A549 (cell line): ENCODE data around the gene USP25. TPM values are rescaled to one million over a fixed set of nuclear protein-coding genes. Genes with fewer than 3 reads are reported as not detected.

Source experiments
- ATAC-seq, 2 experiments: fragments of 200-7000 bp in 1 of 2; fragments of >200 bp in 1 of 2; cut with Nextera tagmentation in 1 of 2; cut with Tn5 transposase in 1 of 2; 3 replicates each; pipeline versions ENCODE4 v1.8.0 to v1.9.1; 2018 to 2020; ENCODE audit warnings: mild to moderate bottlenecking in 1 of 2, moderate library complexity in 1 of 2
- CTCF ChIA-PET: fragments of 300-600 bp; sonication (Branson Sonifier 250); formaldehyde crosslinking; extraction: SDS; loops from one replicate; lab custom pipeline; 2021; ENCODE audit warnings: antibody characterized with exemption, inconsistent platforms; lab: Yijun Ruan, JAX
- POLR2A ChIA-PET: fragments of 350-600 bp; formaldehyde crosslinking; extraction: SDS; loops from one replicate; lab custom pipeline; 2021; ENCODE audit warnings: antibody characterized with exemption, inconsistent platforms; lab: Yijun Ruan, JAX
- DNase-seq, 2 experiments: peaks; one replicate each; pipeline versions ENCODE4 v3.0.0 to v3.0.0-alpha.2; 2011 to 2016; ENCODE audit warnings: low read depth in 1 of 2, low spot score in 1 of 2
- FAIRE-seq: peaks from 2 replicates; lab custom pipeline; 2011; peaks lifted over from hg19 to GRCh38; lab: Jason Lieb, UNC
- H3K27ac ChIP-seq, 2 experiments: fragments of >200 bp; sonication (Bioruptor Twin); formaldehyde crosslinking; 3 replicates each; pipeline ENCODE4 v1.5.1; 2016 to 2017
- H3K4me1 ChIP-seq: fragments of >200 bp; sonication (Bioruptor Twin); formaldehyde crosslinking; 3 replicates; pipeline ENCODE4 v1.6.1; 2016
- H3K4me2 ChIP-seq: fragments of >200 bp; sonication (Bioruptor Twin); formaldehyde crosslinking; 3 replicates; pipeline ENCODE4 v1.6.1; 2016
- H3K4me3 ChIP-seq: fragments of >200 bp; sonication (Bioruptor Twin); formaldehyde crosslinking; 3 replicates; pipeline ENCODE4 v1.5.1; 2016
- H3K9me3 ChIP-seq: fragments of >200 bp; sonication (Bioruptor Twin); formaldehyde crosslinking; 3 replicates; pipeline ENCODE4 v1.6.1; 2016
- BHLHE40 ChIP-seq: IDR thresholded peaks from 2 replicates; pipeline ENCODE4 v1.6.1; 2012; ENCODE audit warnings: low read depth, low read length, inconsistent platforms
- CEBPB ChIP-seq, 2 experiments: fragments of >200 bp in 1 of 2; sonication (Bioruptor Twin) in 1 of 2; formaldehyde crosslinking in 1 of 2; IDR thresholded peaks; 2 replicates each; pipeline ENCODE4 v1.6.1; 2012 to 2016
- CHD4 ChIP-seq: fragments of 200-600 bp; sonication (generic); IDR thresholded peaks from 2 replicates; pipeline ENCODE4 v1.6.1; 2016; ENCODE audit warnings: antibody characterized with exemption, mild to moderate bottlenecking, borderline replicate concordance
- ESRRA ChIP-seq: fragments of 150-350 bp; IDR thresholded peaks from 2 replicates; pipeline ENCODE4 v1.6.1; 2014; ENCODE audit warnings: mild to moderate bottlenecking, low read length, borderline replicate concordance
- FOSL2 ChIP-seq, 2 experiments: fragments of 450-650 bp in 1 of 2; fragments of >200 bp in 1 of 2; sonication (Bioruptor Twin) in 1 of 2; formaldehyde crosslinking; IDR thresholded peaks; 2 replicates each; pipeline versions ENCODE4 v1.5.0 to v1.6.1; 2016 to 2020; ENCODE audit warnings: mild to moderate bottlenecking in 1 of 2, moderate library complexity in 1 of 2
- GATA3 ChIP-seq: IDR thresholded peaks from 2 replicates; pipeline ENCODE4 v1.6.1; 2012; ENCODE audit warnings: borderline replicate concordance
- HOXA7 ChIP-seq: fragments of 250-450 bp; sonication (Bioruptor Pico); IDR thresholded peaks from 2 replicates; pipeline ENCODE4 v1.5.0; 2020; ENCODE audit warnings: mild to moderate bottlenecking, moderate library complexity
- MAFK ChIP-seq: fragments of 450-650 bp; IDR thresholded peaks from 2 replicates; pipeline ENCODE4 v1.6.1; 2014; ENCODE audit not compliant: partially characterized antibody
- NFE2L2 ChIP-seq: fragments of 150-350 bp; conservative IDR thresholded peaks from 2 replicates; pipeline ENCODE4 v1.6.1; 2014; ENCODE audit warnings: low read length
- POLR2AphosphoS2 ChIP-seq: conservative IDR thresholded peaks from 2 replicates; pipeline ENCODE4 v1.6.1; 2012; ENCODE audit warnings: low read length, improper control_type of control experiment, inconsistent platforms
- RAD21 ChIP-seq, 2 experiments: fragments of >200 bp in 1 of 2; sonication (Bioruptor Twin) in 1 of 2; formaldehyde crosslinking in 1 of 2; IDR thresholded peaks in 1 of 2; conservative IDR thresholded peaks in 1 of 2; 2 replicates in 1 of 2; 3 replicates in 1 of 2; pipeline ENCODE4 v1.6.1; 2012 to 2018; ENCODE audit warnings: inconsistent platforms in 1 of 2
- RARB ChIP-seq: fragments of 250-450 bp; sonication (Bioruptor Pico); IDR thresholded peaks from 2 replicates; pipeline ENCODE4 v1.8.0; 2021; ENCODE audit warnings: mild to moderate bottlenecking, moderate library complexity
- RFX5 ChIP-seq: fragments of 450-650 bp; IDR thresholded peaks from 2 replicates; pipeline ENCODE4 v1.7.1; 2014; ENCODE audit warnings: antibody characterized with exemption, mild to moderate bottlenecking, moderate library complexity
- SREBF2 ChIP-seq: fragments of 450-650 bp; IDR thresholded peaks from 2 replicates; pipeline ENCODE4 v1.6.1; 2014; ENCODE audit warnings: mild to moderate bottlenecking, moderate library complexity
- ZFP36 ChIP-seq: fragments of 450-650 bp; IDR thresholded peaks from 2 replicates; pipeline ENCODE4 v1.6.1; 2014; ENCODE audit warnings: borderline replicate concordance; ENCODE audit not compliant: partially characterized antibody
- WGBS: methylation state at CpG from one replicate; pipeline ENCODE4 v1.1.6; 2017; ENCODE audit errors: missing lambda C conversion rate; 5-methylcytosine and 5-hydroxymethylcytosine counted together
- polyA plus RNA-seq, 4 experiments: library from polyadenylated mRNA; depleted of rRNA in 3 of 4; stranded (reverse); fragments of >200 nt; fragmentation: RNase III in 1 of 4; extraction: RNeasy Plus Mini Kit Qiagen cat#74134 plus additional on column Dnase treatment in 1 of 4; gene quantifications; 2 replicates in 3 of 4; 3 replicates in 1 of 4; pipeline ENCODE4 v1.2.3, GENCODE V29; 2011 to 2017
- TF ChIP-seq, protein P1 (sequence below): fragments of 450-650 bp; IDR thresholded peaks from 2 replicates; pipeline ENCODE4 v1.6.1; 2014; ENCODE audit warnings: antibody characterized with exemption
- TF ChIP-seq, protein P2 (sequence below): fragments of 200-600 bp; sonication (generic); IDR thresholded peaks from 2 replicates; pipeline ENCODE4 v1.6.1; 2016; ENCODE audit warnings: antibody characterized with exemption, mild to moderate bottlenecking, moderate library complexity
- TF ChIP-seq, protein P3 (sequence below): fragments of 150-350 bp; IDR thresholded peaks from 2 replicates; pipeline ENCODE4 v1.6.1; 2014; ENCODE audit warnings: low read depth, mild to moderate bottlenecking, low read length

USP25 gene
- polyA plus RNA-seq, 2 of the 4 experiments (the other 2 are of a cell fraction), result 15.3 to 33.5 TPM

DNA sequence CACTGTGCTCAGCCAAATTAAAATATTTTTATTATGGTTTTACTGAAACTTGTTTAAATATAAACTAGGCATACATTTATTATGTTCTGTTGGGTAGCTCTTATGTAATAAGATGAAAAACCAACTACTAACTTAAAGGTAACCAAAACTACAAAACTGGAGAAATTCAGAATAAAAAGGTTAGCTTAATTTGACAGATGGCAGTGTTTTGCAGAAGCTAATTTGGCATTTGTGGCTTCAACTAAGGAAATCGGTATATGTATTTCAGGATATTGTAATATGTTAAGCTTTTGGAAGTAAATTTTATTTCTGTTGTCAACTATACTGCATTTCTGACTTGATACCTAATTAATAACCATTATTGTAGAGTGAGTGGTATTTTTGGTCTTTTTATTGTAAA, 18.8 kb downstream of the USP25 start:
- TF ChIP-seq BHLHE40 (no peak), RARB (CRISPR knock-in tag) (no peak), MAFK (no peak), CHD4 (no peak), RAD21 (conservative IDR thresholded peaks at IDR 0.05 in 1 of 2, IDR thresholded peaks at IDR 0.05 in 1 of 2) (no peak), SREBF2 (no peak)
- TF ChIP-seq, protein P1, sequence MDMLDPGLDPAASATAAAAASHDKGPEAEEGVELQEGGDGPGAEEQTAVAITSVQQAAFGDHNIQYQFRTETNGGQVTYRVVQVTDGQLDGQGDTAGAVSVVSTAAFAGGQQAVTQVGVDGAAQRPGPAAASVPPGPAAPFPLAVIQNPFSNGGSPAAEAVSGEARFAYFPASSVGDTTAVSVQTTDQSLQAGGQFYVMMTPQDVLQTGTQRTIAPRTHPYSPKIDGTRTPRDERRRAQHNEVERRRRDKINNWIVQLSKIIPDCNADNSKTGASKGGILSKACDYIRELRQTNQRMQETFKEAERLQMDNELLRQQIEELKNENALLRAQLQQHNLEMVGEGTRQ, result no peak
- TF ChIP-seq, protein P2, sequence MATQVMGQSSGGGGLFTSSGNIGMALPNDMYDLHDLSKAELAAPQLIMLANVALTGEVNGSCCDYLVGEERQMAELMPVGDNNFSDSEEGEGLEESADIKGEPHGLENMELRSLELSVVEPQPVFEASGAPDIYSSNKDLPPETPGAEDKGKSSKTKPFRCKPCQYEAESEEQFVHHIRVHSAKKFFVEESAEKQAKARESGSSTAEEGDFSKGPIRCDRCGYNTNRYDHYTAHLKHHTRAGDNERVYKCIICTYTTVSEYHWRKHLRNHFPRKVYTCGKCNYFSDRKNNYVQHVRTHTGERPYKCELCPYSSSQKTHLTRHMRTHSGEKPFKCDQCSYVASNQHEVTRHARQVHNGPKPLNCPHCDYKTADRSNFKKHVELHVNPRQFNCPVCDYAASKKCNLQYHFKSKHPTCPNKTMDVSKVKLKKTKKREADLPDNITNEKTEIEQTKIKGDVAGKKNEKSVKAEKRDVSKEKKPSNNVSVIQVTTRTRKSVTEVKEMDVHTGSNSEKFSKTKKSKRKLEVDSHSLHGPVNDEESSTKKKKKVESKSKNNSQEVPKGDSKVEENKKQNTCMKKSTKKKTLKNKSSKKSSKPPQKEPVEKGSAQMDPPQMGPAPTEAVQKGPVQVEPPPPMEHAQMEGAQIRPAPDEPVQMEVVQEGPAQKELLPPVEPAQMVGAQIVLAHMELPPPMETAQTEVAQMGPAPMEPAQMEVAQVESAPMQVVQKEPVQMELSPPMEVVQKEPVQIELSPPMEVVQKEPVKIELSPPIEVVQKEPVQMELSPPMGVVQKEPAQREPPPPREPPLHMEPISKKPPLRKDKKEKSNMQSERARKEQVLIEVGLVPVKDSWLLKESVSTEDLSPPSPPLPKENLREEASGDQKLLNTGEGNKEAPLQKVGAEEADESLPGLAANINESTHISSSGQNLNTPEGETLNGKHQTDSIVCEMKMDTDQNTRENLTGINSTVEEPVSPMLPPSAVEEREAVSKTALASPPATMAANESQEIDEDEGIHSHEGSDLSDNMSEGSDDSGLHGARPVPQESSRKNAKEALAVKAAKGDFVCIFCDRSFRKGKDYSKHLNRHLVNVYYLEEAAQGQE, result no peak
- CTCF ChIA-PET, result no interaction called here
- POLR2A ChIA-PET, result no interaction called here
- H3K27ac ChIP-seq, result peak overlapping the region; percentile 78 to 91
- FAIRE-seq (no peak), DNase-seq (no peak), ATAC-seq (no peak)
- peaks cover 45% of the 10 kb centered on the region for H3K4me1 ChIP-seq
- H3K9me3 ChIP-seq, result no peaks in the 10 kb centered on the region
- H3K4me3 ChIP-seq, result peak overlapping the region; percentile 24; the same call in 2 of the 3 replicates
- H3K4me2 ChIP-seq, result peak overlapping the region; percentile 95
- WGBS, result 61% methylated on average over 1 of the region's 1 CpG

DNA sequence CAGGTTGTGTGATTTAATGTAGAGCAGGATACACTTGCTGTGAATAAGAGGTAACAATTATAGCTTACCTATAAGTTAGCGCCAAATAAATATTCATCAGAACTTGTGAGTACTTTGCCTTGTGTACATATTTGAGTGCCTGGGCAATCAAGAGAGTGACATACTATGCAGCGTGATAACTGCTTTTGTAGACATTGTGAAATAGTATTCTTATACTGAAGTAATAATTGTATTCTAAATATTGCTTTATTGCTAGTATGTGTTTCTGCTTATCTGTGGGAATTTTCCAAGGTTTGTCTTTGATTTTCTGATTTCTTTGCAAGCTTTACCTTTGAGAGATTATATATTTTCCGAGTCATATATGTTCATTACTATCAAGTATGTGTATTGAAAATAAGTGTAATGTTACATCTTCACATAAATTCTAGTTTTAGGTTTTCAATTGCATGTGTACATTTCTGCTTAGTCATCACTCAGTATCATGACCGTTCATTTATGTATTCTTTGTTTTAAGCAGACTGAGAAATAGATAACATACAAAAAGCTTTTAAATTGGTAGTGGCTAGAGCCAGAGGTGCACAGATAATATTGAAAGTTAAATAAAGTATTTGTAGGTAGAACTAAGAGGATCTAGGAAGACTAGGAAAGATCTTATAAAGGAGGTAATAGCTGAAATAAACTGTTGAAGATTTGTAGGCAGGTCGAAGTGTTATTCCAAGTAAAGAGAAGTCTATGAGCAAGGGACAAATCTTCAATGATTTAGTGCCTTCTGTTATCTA, 19.5 kb downstream of the USP25 start:
- no peaks in the 10 kb centered on the region for H3K9me3 ChIP-seq
- CTCF ChIA-PET, result no interaction called here
- POLR2A ChIA-PET, result no interaction called here
- TF ChIP-seq, protein P2, result no peak
- TF ChIP-seq FOSL2 (IDR thresholded peaks at IDR 0.05), result no peak
- TF ChIP-seq FOSL2 (CRISPR knock-in tag; IDR thresholded peaks at IDR 0.05), result 0 out of 2 replicates have a peak, but pooled peaks have one; percentile 7
- TF ChIP-seq GATA3, result no peak
- peak; percentile 99 for TF ChIP-seq MAFK
- TF ChIP-seq HOXA7, result no peak
- TF ChIP-seq NFE2L2, result peak; percentile 83
- TF ChIP-seq, protein P3, sequence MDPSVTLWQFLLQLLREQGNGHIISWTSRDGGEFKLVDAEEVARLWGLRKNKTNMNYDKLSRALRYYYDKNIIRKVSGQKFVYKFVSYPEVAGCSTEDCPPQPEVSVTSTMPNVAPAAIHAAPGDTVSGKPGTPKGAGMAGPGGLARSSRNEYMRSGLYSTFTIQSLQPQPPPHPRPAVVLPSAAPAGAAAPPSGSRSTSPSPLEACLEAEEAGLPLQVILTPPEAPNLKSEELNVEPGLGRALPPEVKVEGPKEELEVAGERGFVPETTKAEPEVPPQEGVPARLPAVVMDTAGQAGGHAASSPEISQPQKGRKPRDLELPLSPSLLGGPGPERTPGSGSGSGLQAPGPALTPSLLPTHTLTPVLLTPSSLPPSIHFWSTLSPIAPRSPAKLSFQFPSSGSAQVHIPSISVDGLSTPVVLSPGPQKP, result no peak
- TF ChIP-seq ESRRA, result no peak
- 0 out of 4 replicates have a peak, but pooled peaks of 1 of the 2 experiments have one; percentile 7 for TF ChIP-seq CEBPB (IDR thresholded peaks at IDR 0.05)
- TF ChIP-seq RFX5, result no peak
- no peak for TF ChIP-seq ZFP36
- TF ChIP-seq SREBF2, result no peak
- TF ChIP-seq POLR2AphosphoS2, result no peak
- TF ChIP-seq, all 56 proteins: peak for 4
- Histone ChIP-seq H3K27ac (peak overlapping the region; percentile 78 to 91), H3K4me3 (peak overlapping the region; percentile 24; the same call in 2 of the 3 replicates), H3K4me1 (peaks cover 52% of the 10 kb centered on the region), H3K4me2 (peak overlapping the region; percentile 95)
- peak in 1 of 2 experiments; percentile 36; a peak in 3 of 6 replicates for ATAC-seq
- FAIRE-seq, result peak; percentile 36
- 13% methylated on average over 5 of the region's 5 CpGs for WGBS
- DNase-seq, result no peak
